Measurements from ENCODE around the gene ZNF598. TPM values are rescaled to one million over a fixed set of nuclear protein-coding genes. Genes with fewer than 3 reads are reported as not detected.
A peak's percentile ranks its signal among the peaks of the same experiment; 100 is the strongest.

The ZNF598 gene
- polyA plus RNA-seq, 2 of the 4 experiments (the other 2 are of a cell fraction), result 17.7 to 33.8 TPM

- ATAC-seq (no peak), FAIRE-seq (no peak), DNase-seq (ENCODE audit: low read depth in 1 of 2, low spot score in 1 of 2) (no peak)
- TF ChIP-seq, protein P1, sequence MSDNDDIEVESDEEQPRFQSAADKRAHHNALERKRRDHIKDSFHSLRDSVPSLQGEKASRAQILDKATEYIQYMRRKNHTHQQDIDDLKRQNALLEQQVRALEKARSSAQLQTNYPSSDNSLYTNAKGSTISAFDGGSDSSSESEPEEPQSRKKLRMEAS (IDR thresholded peaks at IDR 0.05), result peak; percentile 69
- TF ChIP-seq FOSB (CRISPR knock-in tag; IDR thresholded peaks at IDR 0.05), result no peak
- no peak for TF ChIP-seq TFCP2L1 (CRISPR knock-in tag; IDR thresholded peaks at IDR 0.05)
- 0 out of 4 replicates have a peak, but pooled peaks of 1 of the 2 experiments have one; percentile 25 for TF ChIP-seq CEBPB (IDR thresholded peaks at IDR 0.05)
- TF ChIP-seq TP53 (CRISPR knock-in tag; IDR thresholded peaks at IDR 0.05), result 0 out of 2 replicates have a peak, but pooled peaks have one; percentile 33
- TF ChIP-seq, protein P2, sequence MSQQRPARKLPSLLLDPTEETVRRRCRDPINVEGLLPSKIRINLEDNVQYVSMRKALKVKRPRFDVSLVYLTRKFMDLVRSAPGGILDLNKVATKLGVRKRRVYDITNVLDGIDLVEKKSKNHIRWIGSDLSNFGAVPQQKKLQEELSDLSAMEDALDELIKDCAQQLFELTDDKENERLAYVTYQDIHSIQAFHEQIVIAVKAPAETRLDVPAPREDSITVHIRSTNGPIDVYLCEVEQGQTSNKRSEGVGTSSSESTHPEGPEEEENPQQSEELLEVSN (IDR thresholded peaks at IDR 0.05; ENCODE audit: borderline replicate concordance, low read depth), result peak; percentile 95
- no peak for TF ChIP-seq USF2 (IDR thresholded peaks at IDR 0.05)
- TF ChIP-seq CBX2 (IDR thresholded peaks at IDR 0.05; ENCODE audit: borderline replicate concordance, low read depth), result no peak
- no peak for TF ChIP-seq CTCF (IDR thresholded peaks at IDR 0.05)
- no peak for TF ChIP-seq RARB (CRISPR knock-in tag; IDR thresholded peaks at IDR 0.05)
- Histone ChIP-seq H3K4me2 (peak overlapping the region; percentile 91), H3K4me1 (peaks cover 52% of the 10 kb centered on the region), H3K9me3 (no peaks in the 10 kb centered on the region), H3K4me3 (peak overlapping the region; percentile 94), H3K27ac (peak overlapping the region; percentile 95 to 98)
- WGBS (ENCODE audit: missing lambda C conversion rate), result 3% methylated on average over 19 of the region's 23 CpGs
- CTCF ChIA-PET, result interaction anchor here (0.9 to 11.3 kb wide), 7 partner anchors 14 to 138 kb away, joined by 3 to 196 read pairs (median 4); partner anchors contain the start of genes GFER, NOXO1 and SYNGR3
- POLR2A ChIA-PET, result interaction anchor here (0.7 to 1.4 kb wide), 3 partner anchors 25 to 146 kb away, joined by 3 to 4 read pairs (median 4); partner anchors contain the start of genes GFER, RPS2 and TRAF7
These were observed 924 bp downstream of the ZNF598 start for GRCh38 chr16:2008631-2009163.

- WGBS (ENCODE audit: missing lambda C conversion rate), result 53% methylated on average over 15 of the region's 15 CpGs
- ATAC-seq (no peak), FAIRE-seq (no peak), DNase-seq (ENCODE audit: low read depth in 1 of 2, low spot score in 1 of 2) (no peak)
- Histone ChIP-seq H3K4me1 (peaks cover 55% of the 10 kb centered on the region), H3K4me2 (peak overlapping the region; percentile 91), H3K27ac (peak overlapping the region; percentile 95 to 98), H3K9me3 (no peaks in the 10 kb centered on the region), H3K4me3 (peak overlapping the region; percentile 94)
- TF ChIP-seq RNF2 (IDR thresholded peaks at IDR 0.05; ENCODE audit: borderline replicate concordance, low read depth), result no peak
- POLR2A ChIA-PET, result interaction anchor here (0.7 to 1.4 kb wide), 3 partner anchors 24 to 147 kb away, joined by 3 to 4 read pairs (median 4); partner anchors contain the start of genes GFER, RPS2 and TRAF7
- CTCF ChIA-PET, result interaction anchor here (1.3 to 11.3 kb wide), 7 partner anchors 14 to 139 kb away, joined by 3 to 196 read pairs (median 4); partner anchors contain the start of genes GFER, NOXO1 and SYNGR3
These were observed 1.6 kb downstream of the ZNF598 start for GRCh38 chr16:2008009-2008526.

DNA sequence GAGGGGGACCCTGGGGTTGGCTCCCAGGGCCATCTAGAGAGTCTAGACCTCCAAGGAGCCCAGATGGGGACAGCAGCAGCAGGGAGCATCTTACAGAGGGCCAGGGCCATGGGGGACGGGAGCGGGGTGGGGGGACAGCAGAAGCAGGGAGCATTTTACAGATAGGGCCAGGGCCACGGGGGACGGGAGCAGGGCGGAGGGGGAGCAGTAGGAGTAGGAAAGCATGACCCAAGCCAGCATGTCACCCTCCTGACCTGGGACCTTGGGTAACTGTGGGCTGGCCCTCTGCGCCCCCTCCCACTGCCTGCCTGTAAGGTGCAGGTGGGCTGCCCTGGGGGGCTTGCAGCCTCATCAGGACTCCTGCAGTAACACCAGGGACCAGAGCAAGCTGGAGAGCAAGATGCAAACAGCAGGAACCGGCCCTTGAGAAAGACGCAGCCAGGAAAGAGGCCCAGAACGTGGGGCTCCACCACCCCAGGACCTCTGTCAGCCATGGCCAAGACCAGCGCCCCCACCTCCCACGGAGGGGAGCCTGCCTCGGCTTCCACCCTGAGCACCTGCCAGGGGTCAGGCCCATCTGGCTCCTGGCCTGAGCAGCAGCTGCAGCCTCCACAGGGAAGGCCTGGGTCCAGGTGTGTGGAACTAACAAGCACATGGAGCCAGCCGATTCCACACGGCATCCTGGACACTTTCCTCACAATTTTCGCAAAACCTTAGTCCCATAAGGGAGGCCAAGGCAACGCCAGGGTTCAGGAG, 2.4 kb downstream of the ZNF598 start:
- FAIRE-seq, result no peak
- ChIA-PET POLR2A (interaction anchor here (1.4 kb wide), 1 partner anchor 43 kb away, joined by 4 read pairs; the partner anchor contains the start of gene RPS2), CTCF (interaction anchor here (1.3 to 11.3 kb wide), 7 partner anchors 15 to 133 kb away, joined by 3 to 196 read pairs (median 4); partner anchors contain the start of genes GFER, NOXO1 and SYNGR3)
- Histone ChIP-seq H3K4me1 (peaks cover 55% of the 10 kb centered on the region), H3K4me2 (peak overlapping the region; percentile 91), H3K4me3 (no peak overlapping the region; the same call in 2 of the 3 replicates), H3K9me3 (no peaks in the 10 kb centered on the region), H3K27ac (peak overlapping the region in 1 of 2 experiments; percentile 95; a peak in 3 of 6 replicates)
- TF ChIP-seq MAFK (IDR thresholded peaks at IDR 0.05; ENCODE audit: partially characterized antibody) (no peak), ESRRA (IDR thresholded peaks at IDR 0.05; ENCODE audit: borderline replicate concordance, low read length) (no peak), NFE2L2 (conservative IDR thresholded peaks at IDR 0.05; ENCODE audit: low read length) (no peak), TFCP2L1 (CRISPR knock-in tag; IDR thresholded peaks at IDR 0.05) (no peak), ATOH8 (CRISPR knock-in tag; IDR thresholded peaks at IDR 0.05; ENCODE audit: low read depth) (no peak), ZSCAN20 (CRISPR knock-in tag; IDR thresholded peaks at IDR 0.05) (no peak), SREBF2 (IDR thresholded peaks at IDR 0.05) (no peak), ZNF302 (CRISPR knock-in tag; IDR thresholded peaks at IDR 0.05) (no peak), RCOR1 (IDR thresholded peaks at IDR 0.05; ENCODE audit: low read depth, low read length) (no peak)
- 87% methylated on average over 14 of the region's 16 CpGs for WGBS (ENCODE audit: missing lambda C conversion rate)
- no peak for DNase-seq (ENCODE audit: low read depth in 1 of 2, low spot score in 1 of 2)
- ATAC-seq, result no peak
